Nephron (organoid): ENCODE measurements around the gene ELMOD3.
"Not testable (repeated sequence)": the region's sequence is repeated elsewhere in the genome, so short reads cannot be mapped to it uniquely, and the experiment has no call there.

Experiments used
- H3K27ac Mint-ChIP-seq, 3 experiments: 2 replicates each; pipeline ENCODE4 v1.8.0; 2020; ENCODE audit warnings: mixed read lengths in 3 of 3, mild to moderate bottlenecking in 2 of 3, moderate library complexity in 1 of 3
- H3K27me3 Mint-ChIP-seq: 2 replicates; pipeline ENCODE4 v1.8.0; 2021; ENCODE audit warnings: low read depth, mild to moderate bottlenecking, moderate library complexity, mixed read lengths
- H3K36me3 Mint-ChIP-seq: 2 replicates; pipeline ENCODE4 v1.8.0; 2020; ENCODE audit warnings: low read depth, mixed read lengths
- H3K4me1 Mint-ChIP-seq: 2 replicates; pipeline ENCODE4 v1.8.0; 2020; ENCODE audit warnings: mixed read lengths
- H3K4me3 Mint-ChIP-seq, 3 experiments: 2 replicates each; pipeline ENCODE4 v1.8.0; 2020; ENCODE audit warnings: mild to moderate bottlenecking in 3 of 3, mixed read lengths in 3 of 3, moderate library complexity in 2 of 3
- H3K9me3 Mint-ChIP-seq: 2 replicates; pipeline ENCODE4 v1.8.0; 2020; ENCODE audit warnings: mixed read lengths
- CTCF ChIP-seq, 3 experiments: fragments of 200-600 bp; sonication (generic); IDR thresholded peaks; one replicate each; pipeline ENCODE4 v1.5.0; 2021; ENCODE audit warnings: antibody characterized with exemption in 3 of 3; ENCODE audit not compliant: unreplicated experiment in 3 of 3

ELMOD3 gene

GRCh38 chr2:85409845-85410583 lies 55.4 kb downstream of the ELMOD3 start, which contains the start of gene CAPG:
Gene CAPG, minus strand, starts transcription at chr2:85410366. Its CDS starts 8,221 bp downstream, at chr2:85402145.
- TF ChIP-seq CTCF (IDR thresholded peaks at IDR 0.05; ENCODE audit: unreplicated experiment in 3 of 3) = no peak
- Mint-ChIP-seq H3K27me3 (peaks cover 3% of the 10 kb centered on the region), H3K36me3 (peaks cover under 1% of the 10 kb centered on the region), H3K27ac (peak within 1 kb of the TSS in 2 of 3 experiments; percentile 4 to 24), H3K9me3 (peaks cover under 1% of the 10 kb centered on the region), H3K4me3 (peak within 1 kb of the TSS in 2 of 3 experiments; percentile 26 to 33), H3K4me1 (peaks cover 34% of the 10 kb centered on the region)

- Mint-ChIP-seq H3K4me3 (peak overlapping the region in 2 of 3 experiments; percentile 26 to 33), H3K27ac (peak overlapping the region in 2 of 3 experiments; percentile 4 to 24), H3K36me3 (no peaks in the 10 kb centered on the region), H3K4me1 (peaks cover 30% of the 10 kb centered on the region), H3K9me3 (no peaks in the 10 kb centered on the region), H3K27me3 (peaks cover 3% of the 10 kb centered on the region)
- no peak for TF ChIP-seq CTCF (IDR thresholded peaks at IDR 0.05; ENCODE audit: unreplicated experiment in 3 of 3)
Observed at GRCh38 chr2:85410584-85411404, 56.2 kb downstream of the ELMOD3 start.

DNA sequence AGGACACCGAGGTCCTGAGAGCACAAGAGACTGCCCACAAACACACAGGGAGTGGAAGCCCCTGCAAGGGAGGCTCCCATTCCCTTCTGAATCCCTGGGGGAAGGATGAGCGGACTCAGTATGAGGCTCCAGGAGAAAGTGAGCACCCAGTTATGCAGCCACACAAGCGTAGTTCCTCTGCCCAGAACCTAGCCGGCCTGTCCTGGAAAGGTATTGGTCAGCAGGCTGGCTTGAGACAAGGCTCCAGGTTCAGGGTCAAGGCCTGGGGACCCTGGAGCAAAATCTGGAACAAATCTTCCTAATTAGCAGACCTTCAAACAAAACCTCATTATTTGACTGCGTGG lies 56.8 kb downstream of the ELMOD3 start:
- Mint-ChIP-seq H3K27ac (peak overlapping the region in 2 of 3 experiments; percentile 4 to 24), H3K9me3 (no peaks in the 10 kb centered on the region), H3K27me3 (peaks cover 3% of the 10 kb centered on the region), H3K4me1 (peaks cover 30% of the 10 kb centered on the region), H3K36me3 (no peaks in the 10 kb centered on the region), H3K4me3 (peak overlapping the region in 2 of 3 experiments; percentile 26 to 33)
- TF ChIP-seq CTCF (IDR thresholded peaks at IDR 0.05; ENCODE audit: unreplicated experiment in 3 of 3) = no peak

DNA sequence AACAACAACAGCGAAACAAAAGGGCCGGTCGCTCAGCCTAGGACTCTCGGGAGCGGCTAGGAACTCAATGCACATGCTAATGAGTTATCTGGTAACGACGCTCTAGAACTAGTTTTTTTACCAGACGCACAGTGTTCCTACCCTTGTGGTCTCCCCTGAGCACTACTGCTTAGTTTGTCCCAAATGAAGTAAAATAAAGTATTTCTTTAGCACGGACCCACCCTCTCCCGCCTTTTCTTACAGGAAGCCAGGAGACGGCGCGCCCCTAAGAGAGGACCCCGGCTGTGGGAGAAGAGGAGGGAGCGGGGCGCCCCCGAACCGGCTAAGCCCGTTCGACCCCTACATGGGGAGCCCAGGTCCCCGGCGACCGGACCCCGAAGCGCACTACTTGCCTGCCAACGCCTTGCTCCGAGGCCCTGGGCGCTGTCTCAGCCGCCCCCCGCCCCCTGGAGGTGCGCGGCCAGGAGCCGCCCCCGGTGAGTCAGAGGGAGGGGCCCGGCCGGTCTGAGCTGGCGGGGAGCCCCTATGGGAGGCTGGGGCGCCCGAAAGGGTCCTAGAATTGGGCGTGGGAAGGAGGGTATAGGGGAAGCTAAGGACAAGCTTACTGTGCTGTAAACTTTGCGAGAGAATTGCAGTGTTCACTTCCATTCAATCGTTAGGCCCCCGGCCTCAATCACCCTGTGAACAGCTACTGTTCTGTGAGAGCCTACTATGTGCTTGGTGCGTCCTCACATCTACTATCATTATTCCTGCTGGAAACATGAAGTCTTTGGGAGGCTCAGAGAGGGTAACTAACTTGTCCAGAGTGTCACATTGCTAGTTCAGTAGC lies 59.2 kb downstream of the ELMOD3 start:
- H3K9me3 Mint-ChIP-seq = no peaks in the 10 kb centered on the region
- TF ChIP-seq CTCF (IDR thresholded peaks at IDR 0.05; ENCODE audit: unreplicated experiment in 3 of 3) = no peak
- H3K36me3 Mint-ChIP-seq = no peaks in the 10 kb centered on the region
- H3K4me1 Mint-ChIP-seq = peaks cover 22% of the 10 kb centered on the region
- peak overlapping the region; percentile 61 to 97 (median 82) for H3K27ac Mint-ChIP-seq
- peaks cover 3% of the 10 kb centered on the region for H3K27me3 Mint-ChIP-seq
- peak overlapping the region; percentile 91 to 95 (median 94) for H3K4me3 Mint-ChIP-seq

DNA sequence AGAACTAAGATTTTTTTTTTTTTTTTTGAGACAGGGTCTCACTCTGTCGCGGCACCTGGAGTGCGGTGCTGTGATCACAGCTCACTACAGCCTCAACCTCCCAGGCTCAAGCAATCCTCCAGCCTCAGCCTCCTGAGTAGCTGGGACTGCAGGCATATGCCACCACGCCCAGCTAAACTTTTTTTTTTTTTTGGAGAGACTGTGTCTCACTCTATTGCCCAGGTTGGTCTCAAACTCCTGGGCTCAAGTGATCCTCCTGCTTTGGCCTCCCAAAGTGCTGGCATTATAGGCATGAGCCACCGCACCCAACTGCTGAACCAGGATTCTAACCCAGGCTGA lies 59.8 kb downstream of the ELMOD3 start:
- not testable (repeated sequence) for H3K36me3 Mint-ChIP-seq, H3K27me3 Mint-ChIP-seq, H3K9me3 Mint-ChIP-seq
- H3K4me3 Mint-ChIP-seq = peak overlapping the region; percentile 91 to 95 (median 94)
- H3K27ac Mint-ChIP-seq = peak overlapping the region in 1 of 3 experiments; percentile 29
- H3K4me1 Mint-ChIP-seq = peaks cover 25% of the 10 kb centered on the region
